ENCODE measurements around the gene SHROOM1.
A peak's percentile ranks its signal among the peaks of the same experiment; 100 is the strongest.
"Not testable (repeated sequence)": the region's sequence is repeated elsewhere in the genome, so short reads cannot be mapped to it uniquely, and the experiment has no call there.

The SHROOM1 gene

DNA sequence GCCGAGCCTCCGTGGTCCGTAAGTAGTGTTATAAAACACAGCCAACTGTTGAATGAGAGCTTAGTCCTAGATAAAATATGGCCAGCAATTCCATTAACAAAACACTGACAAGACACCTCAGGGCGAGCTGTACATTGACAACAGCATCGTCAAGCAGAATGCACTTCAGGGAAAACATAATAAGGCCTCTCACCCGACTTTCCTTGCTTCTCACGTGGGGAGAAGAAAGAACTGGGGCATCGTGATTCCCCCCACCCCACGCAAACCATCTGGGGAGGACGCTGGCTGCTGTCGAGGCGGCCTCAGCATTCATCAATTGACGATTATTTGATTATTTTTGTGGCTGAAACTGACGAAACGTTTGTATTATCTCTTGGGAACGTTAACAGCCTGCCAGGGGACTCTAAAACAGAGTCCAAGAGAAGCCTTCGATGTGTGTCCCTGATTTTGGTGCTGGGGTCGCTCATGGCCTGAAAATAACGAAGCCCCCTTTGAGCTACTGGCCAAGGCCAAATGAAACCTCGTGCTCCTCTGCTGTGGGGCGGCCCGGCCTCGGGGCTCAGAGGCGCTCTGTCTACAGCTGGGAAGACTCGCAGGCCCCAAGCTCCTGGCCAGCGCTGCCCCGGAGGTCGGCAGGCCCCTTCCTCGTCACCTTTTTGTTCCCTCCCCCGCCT is 35.4 kb upstream of the SHROOM1 start:
- TF ChIP-seq ZNF274 (IDR thresholded peaks at IDR 0.05; ENCODE audit: low read depth, low read length): no peak
- H3K4me3 ChIP-seq (ENCODE audit: low read length): peak overlapping the region; percentile 86; the same call in 1 of the 2 replicates

DNA sequence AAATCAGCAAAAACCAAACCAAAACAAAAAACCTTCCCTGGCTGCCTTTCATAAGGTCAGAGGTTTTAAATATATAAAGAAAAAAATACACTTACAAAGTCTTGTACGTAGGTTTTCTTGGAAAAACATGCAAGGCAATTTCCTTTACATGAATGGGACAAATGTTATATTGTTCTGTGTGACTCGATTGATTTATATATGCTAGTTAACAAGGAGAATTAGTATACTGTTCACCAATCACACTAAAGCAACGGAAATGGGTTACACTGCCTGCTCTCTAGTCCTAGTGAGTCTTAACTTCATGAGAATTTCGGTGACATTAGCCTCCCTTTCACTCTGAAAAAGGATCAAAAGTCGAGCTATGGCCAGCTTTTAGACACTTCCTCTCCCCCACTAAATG is 30.3 kb upstream of the SHROOM1 start:
- TF ChIP-seq ZNF274 (IDR thresholded peaks at IDR 0.05; ENCODE audit: low read depth, low read length): no peak
- no peak overlapping the region for H3K4me3 ChIP-seq (ENCODE audit: low read length)

DNA sequence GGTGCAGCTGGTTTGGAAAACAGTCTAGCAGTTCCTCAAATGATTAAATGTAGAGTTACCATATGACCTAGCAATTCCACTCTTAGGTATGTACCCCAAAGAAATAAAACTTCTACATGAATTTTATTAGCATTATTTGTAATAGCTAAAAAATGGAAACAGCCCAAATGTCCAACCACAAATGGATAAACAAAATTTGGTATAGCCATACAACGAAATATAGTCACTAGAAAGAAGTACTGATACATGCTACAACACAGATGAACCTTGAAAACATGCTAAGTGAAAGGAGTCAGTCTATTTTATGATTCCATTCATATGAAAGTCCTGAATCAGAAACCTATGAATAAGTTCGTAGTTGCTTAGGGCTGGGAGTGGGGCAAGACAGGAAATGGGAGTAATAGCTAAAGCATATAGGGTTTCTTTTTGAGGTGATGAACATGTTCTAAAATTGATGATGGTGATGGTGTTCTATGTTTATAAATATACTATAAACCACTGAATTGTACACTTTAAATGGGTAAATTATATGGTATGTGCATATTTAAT is 29.5 kb upstream of the SHROOM1 start:
- no peak for TF ChIP-seq ZNF274 (IDR thresholded peaks at IDR 0.05; ENCODE audit: low read depth, low read length)
- no peak overlapping the region for H3K4me3 ChIP-seq (ENCODE audit: low read length)

DNA sequence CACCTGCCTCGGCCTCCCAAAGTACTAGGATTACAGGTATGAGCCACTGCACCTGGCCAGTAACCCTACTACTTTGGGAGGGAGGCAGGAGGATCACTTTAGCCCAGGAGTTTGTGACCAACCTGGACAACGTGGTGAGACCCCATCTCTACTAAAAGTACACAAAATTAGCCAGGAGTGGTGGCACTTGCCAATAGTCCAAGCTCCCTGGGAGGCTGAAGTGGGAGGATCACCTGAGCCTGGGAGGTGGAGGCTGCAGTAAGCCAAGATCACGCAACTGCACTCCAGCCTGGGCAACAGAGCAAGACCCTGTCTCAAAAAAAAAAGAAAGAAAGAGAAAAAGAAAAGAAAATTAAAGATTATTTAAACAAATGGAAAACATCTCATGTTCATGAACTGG is 25.6 kb upstream of the SHROOM1 start:
- no peak for TF ChIP-seq ZNF274 (IDR thresholded peaks at IDR 0.05; ENCODE audit: low read depth, low read length)
- no peak overlapping the region for H3K4me3 ChIP-seq (ENCODE audit: low read length)

DNA sequence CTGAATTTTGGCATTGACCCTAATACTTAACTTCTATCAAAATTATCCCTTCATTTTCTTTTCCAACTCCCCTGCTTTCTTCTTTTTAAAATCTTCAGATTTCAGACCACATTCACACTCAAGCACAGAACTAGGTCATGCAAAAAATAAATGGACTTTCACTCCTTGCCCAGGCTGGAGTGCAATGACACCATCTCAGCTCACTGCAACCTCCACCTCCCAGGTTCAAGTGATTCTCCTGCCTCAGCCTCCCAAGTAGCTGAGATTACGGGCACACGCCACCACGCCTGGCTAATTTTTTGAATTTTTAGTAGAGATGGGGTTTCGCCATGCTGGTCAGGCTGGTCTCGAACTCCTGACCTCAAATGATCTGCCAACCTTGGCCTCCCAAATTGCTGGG is 24.5 kb upstream of the SHROOM1 start:
- not testable (repeated sequence) for H3K4me3 ChIP-seq (ENCODE audit: low read length)

DNA sequence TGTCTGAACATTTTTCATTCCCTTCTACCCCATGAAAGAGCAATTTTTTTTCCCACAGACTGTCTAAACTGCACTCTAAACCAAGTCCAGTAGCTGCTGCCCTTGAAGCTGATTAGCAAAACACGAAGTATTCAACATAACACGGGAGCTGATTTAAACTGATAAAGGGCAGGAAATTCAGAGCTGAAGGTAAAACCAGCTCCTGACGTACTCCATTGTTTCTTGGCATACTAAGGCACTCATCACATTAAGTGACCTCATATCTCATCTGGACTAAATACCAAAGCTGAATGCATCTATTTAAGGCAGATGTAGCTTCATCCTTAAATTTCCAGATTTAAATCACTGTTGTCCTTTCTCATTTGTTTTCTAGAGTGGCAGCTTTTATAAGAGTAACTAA is 23.9 kb upstream of the SHROOM1 start:
- H3K4me3 ChIP-seq (ENCODE audit: low read length): no peak overlapping the region
- TF ChIP-seq ZNF274 (IDR thresholded peaks at IDR 0.05; ENCODE audit: low read depth, low read length): no peak

DNA sequence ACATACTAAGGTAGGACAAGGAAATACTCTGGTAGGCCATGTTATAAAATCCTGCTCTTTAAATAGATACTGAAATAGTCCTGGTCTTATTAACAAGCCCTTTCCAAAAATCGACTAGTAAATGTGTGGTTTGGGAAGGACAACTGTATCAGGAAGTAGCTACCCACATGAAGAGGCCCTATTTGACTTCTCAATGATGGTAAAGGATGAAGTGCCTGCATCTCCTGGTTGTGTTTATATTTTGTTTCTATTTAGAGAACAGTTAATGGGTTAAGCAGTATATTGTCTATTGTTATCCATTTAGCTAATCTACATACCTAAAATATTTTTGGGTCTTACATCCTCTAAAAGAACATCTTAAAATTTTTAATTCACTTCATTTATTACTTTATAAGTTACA is 23.3 kb upstream of the SHROOM1 start:
- H3K4me3 ChIP-seq (ENCODE audit: low read length): no peak overlapping the region
- no peak for TF ChIP-seq ZNF274 (IDR thresholded peaks at IDR 0.05; ENCODE audit: low read depth, low read length)

DNA sequence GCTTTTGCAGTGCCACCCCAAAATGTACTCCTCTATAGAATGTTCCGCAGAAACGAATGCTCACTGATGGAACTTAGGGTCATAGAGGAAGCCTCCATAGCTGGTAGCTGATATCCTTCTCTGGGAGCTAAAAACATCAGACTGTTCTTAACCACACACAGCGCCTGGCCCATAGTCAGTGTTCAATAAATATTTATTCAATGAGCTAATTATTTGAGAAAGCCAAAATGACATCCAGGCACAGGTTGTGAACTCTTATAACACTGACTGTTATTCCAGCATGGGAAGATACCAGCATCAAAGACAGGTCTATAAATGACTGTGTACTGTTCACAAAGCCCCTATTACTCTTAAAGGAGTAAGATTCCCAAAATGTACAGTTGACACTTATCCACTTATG is 22.9 kb upstream of the SHROOM1 start:
- TF ChIP-seq ZNF274 (IDR thresholded peaks at IDR 0.05; ENCODE audit: low read depth, low read length): no peak
- H3K4me3 ChIP-seq (ENCODE audit: low read length): no peak overlapping the region

DNA sequence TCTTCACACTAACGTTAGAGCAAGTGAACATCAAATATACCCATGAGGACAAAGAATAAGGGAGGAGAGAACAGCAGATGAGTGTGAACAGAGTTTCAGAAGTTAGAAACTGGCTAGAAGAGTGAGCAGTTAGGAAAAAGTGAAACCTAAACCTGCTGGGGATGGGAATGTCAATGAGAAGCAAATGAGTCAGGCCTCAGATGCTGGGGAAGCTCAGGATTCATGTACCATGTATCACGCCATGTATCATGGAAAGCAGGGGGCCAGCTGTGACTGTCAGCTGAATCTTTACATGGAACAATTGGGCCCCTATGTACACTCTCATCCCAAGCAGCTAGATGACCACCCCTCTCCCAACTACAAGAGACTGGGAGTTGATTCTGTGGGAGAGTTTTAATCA is 19.6 kb upstream of the SHROOM1 start:
- H3K4me3 ChIP-seq (ENCODE audit: low read length): no peak overlapping the region
- no peak for TF ChIP-seq ZNF274 (IDR thresholded peaks at IDR 0.05; ENCODE audit: low read depth, low read length)

DNA sequence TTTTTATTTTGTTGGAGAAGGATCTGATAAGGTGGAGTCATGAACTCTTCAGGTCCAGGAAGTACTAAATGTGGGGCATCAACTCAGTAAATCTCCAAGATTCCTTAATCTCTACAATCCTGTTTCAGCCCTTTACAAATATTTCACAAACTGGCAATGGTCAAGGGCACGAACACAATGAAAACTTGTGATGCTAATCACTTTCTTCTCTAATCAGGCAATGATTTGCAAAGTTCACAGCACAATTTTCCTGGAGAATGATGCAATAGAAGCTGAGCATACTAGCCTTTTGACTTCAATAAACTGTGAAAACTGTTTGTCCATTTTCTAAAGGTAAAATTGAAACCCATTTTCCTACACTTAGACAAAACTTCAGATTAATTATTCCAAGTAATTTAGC is 18.9 kb upstream of the SHROOM1 start:
- H3K4me3 ChIP-seq (ENCODE audit: low read length): no peak overlapping the region
- TF ChIP-seq ZNF274 (IDR thresholded peaks at IDR 0.05; ENCODE audit: low read depth, low read length): no peak

DNA sequence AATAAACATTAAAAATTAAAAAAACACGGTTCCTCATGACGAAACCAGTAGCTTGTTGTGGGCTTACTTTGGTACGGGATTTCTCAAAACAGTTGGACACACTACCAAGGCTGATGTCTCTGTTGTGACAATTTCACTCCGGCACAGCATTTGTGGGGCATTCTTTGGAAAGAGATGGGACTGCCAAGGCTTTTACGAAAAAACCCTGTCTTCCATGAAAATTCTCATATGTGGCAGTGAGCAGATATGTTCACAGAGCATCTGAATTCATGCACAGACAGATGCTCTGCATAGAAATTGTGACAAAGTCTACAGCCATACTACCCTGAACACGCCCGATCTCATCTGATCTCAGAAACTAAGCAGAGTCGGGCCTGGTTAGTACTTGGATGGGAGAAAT is 17.8 kb upstream of the SHROOM1 start:
- no peak overlapping the region for H3K4me3 ChIP-seq (ENCODE audit: low read length)
- TF ChIP-seq ZNF274 (IDR thresholded peaks at IDR 0.05; ENCODE audit: low read depth, low read length): no peak

DNA sequence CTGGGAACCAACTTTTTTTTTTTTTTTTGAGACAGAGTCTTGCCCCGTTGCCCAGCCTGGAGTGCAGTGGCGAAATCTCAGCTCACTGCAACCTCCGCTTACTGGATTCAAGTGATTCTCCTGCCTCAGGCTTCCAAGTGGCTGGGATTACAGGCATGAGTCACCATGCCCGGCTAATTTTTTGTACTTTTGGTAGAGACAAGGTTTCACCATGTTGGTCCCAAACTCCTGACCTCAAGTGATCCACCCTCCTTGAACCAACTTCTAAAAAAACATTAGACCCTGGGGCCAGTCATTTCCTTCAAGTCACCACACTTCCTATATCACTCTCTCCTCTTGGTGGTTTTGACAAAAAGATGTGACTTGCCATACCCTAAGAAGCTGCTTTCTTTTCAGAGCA is 10.9 kb upstream of the SHROOM1 start:
- TF ChIP-seq ZNF274 (IDR thresholded peaks at IDR 0.05; ENCODE audit: low read depth, low read length): no peak
- no peak overlapping the region for H3K4me3 ChIP-seq (ENCODE audit: low read length)

DNA sequence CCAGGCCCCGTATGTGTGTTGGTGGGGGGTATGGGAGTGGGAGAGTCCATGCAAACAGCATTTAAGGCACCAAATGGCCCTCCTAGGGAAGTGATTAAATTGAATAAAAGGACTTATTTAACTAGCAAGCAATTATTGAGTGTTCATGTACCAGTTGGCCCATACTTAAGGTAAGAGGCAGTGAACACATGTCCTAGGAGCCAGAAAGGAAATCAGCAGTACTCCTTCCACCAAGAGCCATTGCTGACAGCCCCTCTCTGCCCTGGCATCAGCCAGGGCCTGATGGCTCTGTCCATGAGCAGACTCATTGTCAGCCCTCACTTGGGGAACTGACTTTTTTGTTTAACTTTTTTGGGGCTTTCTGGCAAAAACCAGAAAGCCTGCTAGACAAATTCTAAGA is 10.4 kb upstream of the SHROOM1 start:
- H3K4me3 ChIP-seq (ENCODE audit: low read length): no peak overlapping the region
- TF ChIP-seq ZNF274 (IDR thresholded peaks at IDR 0.05; ENCODE audit: low read depth, low read length): no peak

DNA sequence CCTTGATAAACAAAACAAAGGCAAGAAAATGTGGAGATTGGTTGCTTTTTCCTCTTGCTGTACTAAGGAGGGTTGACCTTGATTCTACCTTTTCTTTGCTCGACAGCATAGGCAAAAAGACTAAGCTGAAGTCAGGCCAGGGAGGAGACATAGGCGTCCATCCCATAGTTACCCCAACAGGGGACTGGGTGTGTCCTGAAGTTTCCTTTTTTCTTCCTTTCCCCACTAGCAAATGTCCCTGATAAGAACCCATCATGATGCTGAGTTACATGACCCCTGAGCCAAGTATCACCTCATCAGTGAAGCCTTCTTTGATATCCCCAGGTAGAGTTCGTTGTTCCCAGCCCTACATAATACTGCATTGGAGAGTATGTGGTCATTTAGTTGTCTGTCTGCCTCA is 9.9 kb upstream of the SHROOM1 start:
- no peak for TF ChIP-seq ZNF274 (IDR thresholded peaks at IDR 0.05; ENCODE audit: low read depth, low read length)

DNA sequence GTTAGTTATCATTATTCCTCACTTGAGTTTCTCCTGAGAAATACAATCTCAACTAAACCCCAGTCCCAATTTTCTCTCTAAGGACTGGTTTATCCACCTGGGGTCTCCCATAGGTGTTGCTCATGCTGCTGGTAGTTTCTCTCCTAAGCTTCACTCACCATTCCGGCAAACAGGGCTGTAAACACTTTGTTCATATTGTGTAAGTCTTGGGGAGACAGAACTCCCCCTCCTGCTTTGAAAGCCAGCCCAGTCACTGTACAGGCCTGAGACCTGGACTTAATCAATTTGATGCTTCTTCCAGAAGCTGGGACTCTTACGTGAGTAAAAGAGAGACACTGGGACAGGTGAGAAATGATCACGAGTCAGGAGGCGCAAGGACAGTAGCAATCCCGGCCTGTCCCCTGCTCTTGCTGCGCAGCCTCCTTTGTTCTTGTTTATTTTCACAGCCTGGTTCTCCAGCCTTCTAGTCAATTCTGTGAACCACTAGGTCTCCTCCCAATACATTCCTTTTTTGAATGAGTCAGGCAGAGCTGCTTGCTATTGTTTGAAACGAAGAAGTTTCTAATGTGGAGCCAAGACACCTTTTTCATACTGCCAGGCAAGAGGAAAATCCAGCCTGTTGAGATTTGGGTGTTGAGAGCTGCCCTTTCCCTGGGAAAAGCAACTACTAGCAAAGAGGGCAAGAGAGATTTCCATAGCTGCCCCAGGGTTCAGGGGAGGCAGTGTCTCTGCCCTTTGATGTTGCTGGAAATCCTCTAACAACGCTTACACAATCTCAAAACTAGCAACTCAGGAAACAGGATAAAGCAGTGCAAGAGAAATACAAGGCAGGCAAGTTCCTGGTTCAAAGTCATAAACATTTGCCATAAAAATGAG is 9.2 kb upstream of the SHROOM1 start:
- no peak overlapping the region for H3K4me3 ChIP-seq (ENCODE audit: low read length)
- TF ChIP-seq ZNF274 (IDR thresholded peaks at IDR 0.05; ENCODE audit: low read depth, low read length): no peak

More for the DNA sequence above, 9.9 kb upstream of the SHROOM1 start:
- H3K4me3 ChIP-seq (ENCODE audit: low read length): no peak overlapping the region
